Measurements from ENCODE around the gene ZNF777. TPM values are rescaled to one million over a fixed set of nuclear protein-coding genes. Genes with fewer than 3 reads are reported as not detected.

Gene ZNF777
- total and polyA plus RNA-seq, 8 donors, result 1.2 to 15.2 (median 5.3) TPM

DNA sequence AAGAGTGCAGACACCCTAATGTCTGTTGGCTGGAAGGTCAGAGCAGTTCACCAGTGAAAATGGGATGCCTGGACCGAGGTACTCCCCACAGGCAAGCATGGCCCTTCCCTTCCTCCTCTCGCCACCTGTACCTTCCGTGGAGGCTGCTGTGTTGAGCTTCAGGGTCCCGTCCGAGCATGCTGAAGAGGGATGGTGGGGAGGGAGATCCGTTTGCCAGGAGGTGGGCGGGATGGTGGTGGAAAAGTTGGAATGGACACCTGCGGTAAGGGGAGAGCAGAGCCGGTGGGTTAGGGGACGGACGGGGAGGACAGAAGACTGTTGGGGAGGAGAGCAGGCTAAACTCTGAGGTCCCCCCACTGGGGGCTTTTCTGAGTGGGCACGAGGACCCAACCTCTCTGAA lies 15.9 kb upstream of the ZNF777 start:
- Histone ChIP-seq H3K27me3 (no peaks in the 10 kb centered on the region), H3K36me3 (peaks cover 41 to 98% (median 83%) of the 10 kb centered on the region in 4 donors), H3K27ac (no peak overlapping the region), H3K9me3 (no peaks in the 10 kb centered on the region), H3K4me1 (no peaks in the 10 kb centered on the region), H3K4me3 (no peak overlapping the region)
- TF ChIP-seq, protein P1, sequence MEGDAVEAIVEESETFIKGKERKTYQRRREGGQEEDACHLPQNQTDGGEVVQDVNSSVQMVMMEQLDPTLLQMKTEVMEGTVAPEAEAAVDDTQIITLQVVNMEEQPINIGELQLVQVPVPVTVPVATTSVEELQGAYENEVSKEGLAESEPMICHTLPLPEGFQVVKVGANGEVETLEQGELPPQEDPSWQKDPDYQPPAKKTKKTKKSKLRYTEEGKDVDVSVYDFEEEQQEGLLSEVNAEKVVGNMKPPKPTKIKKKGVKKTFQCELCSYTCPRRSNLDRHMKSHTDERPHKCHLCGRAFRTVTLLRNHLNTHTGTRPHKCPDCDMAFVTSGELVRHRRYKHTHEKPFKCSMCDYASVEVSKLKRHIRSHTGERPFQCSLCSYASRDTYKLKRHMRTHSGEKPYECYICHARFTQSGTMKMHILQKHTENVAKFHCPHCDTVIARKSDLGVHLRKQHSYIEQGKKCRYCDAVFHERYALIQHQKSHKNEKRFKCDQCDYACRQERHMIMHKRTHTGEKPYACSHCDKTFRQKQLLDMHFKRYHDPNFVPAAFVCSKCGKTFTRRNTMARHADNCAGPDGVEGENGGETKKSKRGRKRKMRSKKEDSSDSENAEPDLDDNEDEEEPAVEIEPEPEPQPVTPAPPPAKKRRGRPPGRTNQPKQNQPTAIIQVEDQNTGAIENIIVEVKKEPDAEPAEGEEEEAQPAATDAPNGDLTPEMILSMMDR (IDR thresholded peaks at IDR 0.05), result no peak
- no peak for TF ChIP-seq EP300 (IDR thresholded peaks at IDR 0.05)
- no peak for TF ChIP-seq POLR2AphosphoS5 (IDR thresholded peaks at IDR 0.05)
- TF ChIP-seq POLR2A (IDR thresholded peaks at IDR 0.05), result no peak
- WGBS, 5 donors, result 94 to 98% (median 96%) methylated on average over 12 of the region's 12 CpGs
- intact Hi-C loops (cut with DNase I; ENCODE audit: low total_unique reads), result no loop called here
- no peak for DNase-seq

- H3K36me3 ChIP-seq, result peaks cover 41 to 97% (median 86%) of the 10 kb centered on the region in 4 donors
- intact Hi-C loops (cut with DNase I; ENCODE audit: low total_unique reads), result no loop called here
These were observed 14.5 kb upstream of the ZNF777 start for GRCh38 chr7:149475121-149476045.

GRCh38 chr7:149474309-149475120 lies 13.7 kb upstream of the ZNF777 start:
- DNase-seq, result no peak
- H3K27ac ChIP-seq, result no peak overlapping the region
- TF ChIP-seq, protein P1 (IDR thresholded peaks at IDR 0.05), result no peak
- TF ChIP-seq EP300 (IDR thresholded peaks at IDR 0.05) (no peak), POLR2AphosphoS5 (IDR thresholded peaks at IDR 0.05) (no peak), POLR2A (IDR thresholded peaks at IDR 0.05) (no peak)
- no peaks in the 10 kb centered on the region for H3K4me1 ChIP-seq
- intact Hi-C loops (cut with DNase I; ENCODE audit: low total_unique reads), result no loop called here
- peaks cover 41 to 88% (median 79%) of the 10 kb centered on the region in 4 donors for H3K36me3 ChIP-seq
- H3K9me3 ChIP-seq, result no peaks in the 10 kb centered on the region
- 93 to 97% (median 96%) methylated on average over 43 to 77 of the region's 77 CpGs for WGBS, 5 donors
- no peaks in the 10 kb centered on the region for H3K27me3 ChIP-seq
- no peak overlapping the region for H3K4me3 ChIP-seq

More at GRCh38 chr7:149475121-149476045, 14.5 kb upstream of the ZNF777 start:
- no peak overlapping the region for H3K27ac ChIP-seq
- TF ChIP-seq EP300 (IDR thresholded peaks at IDR 0.05), result no peak
- no peak for TF ChIP-seq POLR2A (IDR thresholded peaks at IDR 0.05)
- TF ChIP-seq, protein P1 (IDR thresholded peaks at IDR 0.05), result no peak
- TF ChIP-seq POLR2AphosphoS5 (IDR thresholded peaks at IDR 0.05), result no peak
- H3K4me1 ChIP-seq, result no peaks in the 10 kb centered on the region
- WGBS, 5 donors, result 92 to 98% (median 95%) methylated on average over 20 to 21 of the region's 21 CpGs
- DNase-seq, result no peak
- no peaks in the 10 kb centered on the region for H3K27me3 ChIP-seq
- no peak overlapping the region for H3K4me3 ChIP-seq
- no peaks in the 10 kb centered on the region for H3K9me3 ChIP-seq

- peaks cover 41 to 75% (median 71%) of the 10 kb centered on the region in 4 donors for H3K36me3 ChIP-seq
- intact Hi-C loops (cut with DNase I; ENCODE audit: low total_unique reads), result no loop called here
These were observed 12.4 kb upstream of the ZNF777 start for GRCh38 chr7:149473251-149473650.

More at GRCh38 chr7:149473251-149473650, 12.4 kb upstream of the ZNF777 start:
- no peaks in the 10 kb centered on the region for H3K27me3 ChIP-seq
- no peaks in the 10 kb centered on the region for H3K4me1 ChIP-seq
- 92 to 96% (median 95%) methylated on average over 6 of the region's 6 CpGs for WGBS, 5 donors
- no peak overlapping the region for H3K27ac ChIP-seq
- TF ChIP-seq POLR2AphosphoS5 (IDR thresholded peaks at IDR 0.05), result no peak
- TF ChIP-seq, protein P1 (IDR thresholded peaks at IDR 0.05), result no peak
- TF ChIP-seq EP300 (IDR thresholded peaks at IDR 0.05), result no peak
- no peak for TF ChIP-seq POLR2A (IDR thresholded peaks at IDR 0.05)
- no peaks in the 10 kb centered on the region for H3K9me3 ChIP-seq
- no peak overlapping the region for H3K4me3 ChIP-seq
- no peak for DNase-seq
